Measurements from ENCODE around the gene CABP7. TPM values are rescaled to one million over a fixed set of nuclear protein-coding genes. Genes with fewer than 3 reads are reported as not detected.
"Not testable (repeated sequence)": the region's sequence is repeated elsewhere in the genome, so short reads cannot be mapped to it uniquely, and the experiment has no call there.

The CABP7 gene
- total and polyA plus RNA-seq, 3 experiments from 2014 or later: 0.07 TPM; not detected in 2

GRCh38 chr22:29750559-29751538 is 31.0 kb downstream of the CABP7 start:
- ChIA-PET POLR2A (no interaction called here), CTCF (interaction anchor here (0.7 kb wide), 1 partner anchor 10 kb away, joined by 3 read pairs; no protein-coding TSS in a partner anchor)
- peak overlapping the region; percentile 49 to 91 (median 80) for H3K27ac Mint-ChIP-seq
- H3K4me3 Mint-ChIP-seq: peak overlapping the region in 1 of 7 donors; percentile 57
- peaks cover 19 to 26% (median 21%) of the 10 kb centered on the region in 3 donors for H3K4me1 Mint-ChIP-seq
- Histone ChIP-seq H3K4me3 (ENCODE audit: low read length) (no peak overlapping the region), H3K9me3 (ENCODE audit: low read length) (no peaks in the 10 kb centered on the region), H3K4me1 (ENCODE audit: insufficient read depth, low read length) (peaks cover 12% of the 10 kb centered on the region), H3K27ac (ENCODE audit: low read depth, low read length) (no peak overlapping the region), H3K27me3 (ENCODE audit: insufficient read depth, low read length, poor library complexity, severe bottlenecking) (no peaks in the 10 kb centered on the region), H3K36me3 (ENCODE audit: insufficient read depth, low read length) (peaks cover 9% of the 10 kb centered on the region)
- peaks cover 5 to 36% (median 5%) of the 10 kb centered on the region in 3 donors for H3K36me3 Mint-ChIP-seq
- no peaks in the 10 kb centered on the region for H3K27me3 Mint-ChIP-seq
- no peaks in the 10 kb centered on the region for H3K9me3 Mint-ChIP-seq
- peak in 1 of 5 donors; percentile 17 for DNase-seq

GRCh38 chr22:29751669-29752068 is 31.9 kb downstream of the CABP7 start:
- H3K27me3 ChIP-seq (ENCODE audit: insufficient read depth, low read length, poor library complexity, severe bottlenecking): no peaks in the 10 kb centered on the region
- ChIA-PET CTCF (no interaction called here), POLR2A (no interaction called here)
- Mint-ChIP-seq H3K36me3 (peaks cover 5 to 33% (median 5%) of the 10 kb centered on the region in 3 donors), H3K27me3 (no peaks in the 10 kb centered on the region), H3K9me3 (no peaks in the 10 kb centered on the region), H3K4me1 (peaks cover 19 to 26% (median 21%) of the 10 kb centered on the region in 3 donors), H3K4me3 (no peak overlapping the region), H3K27ac (peak overlapping the region in 5 of 8 donors; percentile 29 to 73 (median 46))
- no peak for DNase-seq
- H3K36me3 ChIP-seq (ENCODE audit: insufficient read depth, low read length): peaks cover 9% of the 10 kb centered on the region
- no peak overlapping the region for H3K4me3 ChIP-seq (ENCODE audit: low read length)
- no peaks in the 10 kb centered on the region for H3K9me3 ChIP-seq (ENCODE audit: low read length)
- H3K27ac ChIP-seq (ENCODE audit: low read depth, low read length): no peak overlapping the region
- H3K4me1 ChIP-seq (ENCODE audit: insufficient read depth, low read length): peaks cover 12% of the 10 kb centered on the region

GRCh38 chr22:29753808-29754657 is 34.2 kb downstream of the CABP7 start:
- no peak for DNase-seq
- peak overlapping the region in 1 of 8 donors; percentile 69 for H3K27ac Mint-ChIP-seq
- peaks cover 2 to 19% (median 5%) of the 10 kb centered on the region in 3 donors for H3K36me3 Mint-ChIP-seq
- H3K27me3 Mint-ChIP-seq: no peaks in the 10 kb centered on the region
- no peak overlapping the region for H3K4me3 Mint-ChIP-seq
- H3K4me1 Mint-ChIP-seq: peaks cover 19 to 27% (median 21%) of the 10 kb centered on the region in 3 donors
- POLR2A ChIA-PET: no interaction called here
- H3K27ac ChIP-seq (ENCODE audit: low read depth, low read length): no peak overlapping the region
- H3K9me3 Mint-ChIP-seq: no peaks in the 10 kb centered on the region
- CTCF ChIA-PET: no interaction called here
- H3K4me3 ChIP-seq (ENCODE audit: low read length): no peak overlapping the region
- H3K36me3 ChIP-seq (ENCODE audit: insufficient read depth, low read length): no peaks in the 10 kb centered on the region
- H3K27me3 ChIP-seq (ENCODE audit: insufficient read depth, low read length, poor library complexity, severe bottlenecking): no peaks in the 10 kb centered on the region
- H3K4me1 ChIP-seq (ENCODE audit: insufficient read depth, low read length): peaks cover 12% of the 10 kb centered on the region
- no peaks in the 10 kb centered on the region for H3K9me3 ChIP-seq (ENCODE audit: low read length)

GRCh38 chr22:29754658-29755395 is 35.0 kb downstream of the CABP7 start:
- POLR2A ChIA-PET; H3K27ac ChIP-seq (ENCODE audit: low read depth, low read length); H3K27me3 ChIP-seq (ENCODE audit: insufficient read depth, low read length, poor library complexity, severe bottlenecking); H3K4me3 ChIP-seq (ENCODE audit: low read length); H3K36me3 ChIP-seq (ENCODE audit: insufficient read depth, low read length); H3K9me3 ChIP-seq (ENCODE audit: low read length); H3K9me3 Mint-ChIP-seq; H3K27me3 Mint-ChIP-seq; DNase-seq; H3K4me3 Mint-ChIP-seq: not testable (repeated sequence)
- peaks cover 19 to 28% (median 19%) of the 10 kb centered on the region in 3 donors for H3K4me1 Mint-ChIP-seq
- peaks cover 0 to 18% (median 0%) of the 10 kb centered on the region in 3 donors for H3K36me3 Mint-ChIP-seq
- CTCF ChIA-PET: interaction anchor here (1.2 kb wide), 1 partner anchor 13 kb away, joined by 3 read pairs; no protein-coding TSS in a partner anchor
- H3K27ac Mint-ChIP-seq: peak overlapping the region in 1 of 8 donors; percentile 69
- H3K4me1 ChIP-seq (ENCODE audit: insufficient read depth, low read length): peaks cover 12% of the 10 kb centered on the region

GRCh38 chr22:29755889-29756288 is 36.1 kb downstream of the CABP7 start:
- DNase-seq: no peak
- H3K27me3 Mint-ChIP-seq: no peaks in the 10 kb centered on the region
- H3K36me3 ChIP-seq (ENCODE audit: insufficient read depth, low read length): no peaks in the 10 kb centered on the region
- H3K27ac ChIP-seq (ENCODE audit: low read depth, low read length): no peak overlapping the region
- ChIA-PET POLR2A (no interaction called here), CTCF (interaction anchor here (1.2 kb wide), 1 partner anchor 14 kb away, joined by 3 read pairs; no protein-coding TSS in a partner anchor)
- no peaks in the 10 kb centered on the region for H3K9me3 ChIP-seq (ENCODE audit: low read length)
- no peak overlapping the region for H3K4me3 Mint-ChIP-seq
- H3K36me3 Mint-ChIP-seq: peaks cover 0 to 13% (median 0%) of the 10 kb centered on the region in 3 donors
- H3K27me3 ChIP-seq (ENCODE audit: insufficient read depth, low read length, poor library complexity, severe bottlenecking): no peaks in the 10 kb centered on the region
- H3K4me3 ChIP-seq (ENCODE audit: low read length): no peak overlapping the region
- peaks cover 10 to 18% (median 10%) of the 10 kb centered on the region in 3 donors for H3K4me1 Mint-ChIP-seq
- peaks cover 8% of the 10 kb centered on the region for H3K4me1 ChIP-seq (ENCODE audit: insufficient read depth, low read length)
- no peak overlapping the region for H3K27ac Mint-ChIP-seq
- no peaks in the 10 kb centered on the region for H3K9me3 Mint-ChIP-seq

DNA sequence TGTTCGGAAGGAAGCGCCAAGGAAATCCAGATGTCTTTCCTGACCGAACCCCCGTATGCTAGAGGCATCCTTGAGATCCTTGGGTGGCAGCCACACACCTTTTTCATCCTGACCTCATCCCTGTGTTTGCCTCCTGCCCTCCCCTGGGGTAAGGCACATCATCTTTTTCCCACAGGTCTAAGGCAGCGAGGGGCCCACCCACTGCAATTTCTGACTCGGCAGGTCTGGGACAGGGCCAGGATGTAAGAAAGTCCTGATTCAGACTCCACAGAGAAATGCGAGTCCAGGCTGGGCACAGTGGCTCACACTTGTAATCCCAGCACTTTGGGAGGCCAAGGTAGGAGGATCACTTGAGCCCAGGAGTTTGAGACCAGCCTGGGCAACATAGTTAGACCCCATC is 36.5 kb downstream of the CABP7 start:
- Histone ChIP-seq H3K4me1 (ENCODE audit: insufficient read depth, low read length) (peaks cover 3% of the 10 kb centered on the region), H3K9me3 (ENCODE audit: low read length) (no peaks in the 10 kb centered on the region), H3K36me3 (ENCODE audit: insufficient read depth, low read length) (no peaks in the 10 kb centered on the region), H3K27ac (ENCODE audit: low read depth, low read length) (no peak overlapping the region), H3K4me3 (ENCODE audit: low read length) (no peak overlapping the region), H3K27me3 (ENCODE audit: insufficient read depth, low read length, poor library complexity, severe bottlenecking) (no peaks in the 10 kb centered on the region)
- Mint-ChIP-seq H3K36me3 (peaks cover 0 to 13% (median 0%) of the 10 kb centered on the region in 3 donors), H3K27ac (no peak overlapping the region), H3K4me1 (peaks cover 5 to 13% (median 5%) of the 10 kb centered on the region in 3 donors), H3K4me3 (no peak overlapping the region), H3K9me3 (no peaks in the 10 kb centered on the region), H3K27me3 (no peaks in the 10 kb centered on the region)
- POLR2A ChIA-PET: no interaction called here
- no peak for DNase-seq
- CTCF ChIA-PET: interaction anchor here (0.7 kb wide), 1 partner anchor 396 kb away, joined by 3 read pairs; no protein-coding TSS in a partner anchor

- DNase-seq: no peak
- CTCF ChIA-PET: interaction anchor here (0.7 kb wide), 1 partner anchor 395 kb away, joined by 3 read pairs; no protein-coding TSS in a partner anchor
- H3K36me3 Mint-ChIP-seq: peaks cover 0 to 13% (median 0%) of the 10 kb centered on the region in 3 donors
- no peak overlapping the region for H3K27ac Mint-ChIP-seq
- no peaks in the 10 kb centered on the region for H3K4me1 ChIP-seq (ENCODE audit: insufficient read depth, low read length)
- H3K4me1 Mint-ChIP-seq: peaks cover 0 to 6% (median 5%) of the 10 kb centered on the region in 3 donors
- no peaks in the 10 kb centered on the region for H3K36me3 ChIP-seq (ENCODE audit: insufficient read depth, low read length)
- H3K9me3 Mint-ChIP-seq: no peaks in the 10 kb centered on the region
- H3K27me3 ChIP-seq (ENCODE audit: insufficient read depth, low read length, poor library complexity, severe bottlenecking): no peaks in the 10 kb centered on the region
- no peak overlapping the region for H3K4me3 ChIP-seq (ENCODE audit: low read length)
- no peak overlapping the region for H3K4me3 Mint-ChIP-seq
- H3K9me3 ChIP-seq (ENCODE audit: low read length): no peaks in the 10 kb centered on the region
- no peaks in the 10 kb centered on the region for H3K27me3 Mint-ChIP-seq
- H3K27ac ChIP-seq (ENCODE audit: low read depth, low read length): no peak overlapping the region
- POLR2A ChIA-PET: no interaction called here
These were observed 37.3 kb downstream of the CABP7 start for GRCh38 chr22:29757096-29757495.
